ENCODE data around the gene LCTL. TPM values are rescaled to one million over a fixed set of nuclear protein-coding genes. Genes with fewer than 3 reads are reported as not detected.
"Not testable (repeated sequence)": the region's sequence is repeated elsewhere in the genome, so short reads cannot be mapped to it uniquely, and the experiment has no call there.

LCTL gene
- total RNA-seq, 2 experiments from 2014 or later, result not detected

- peak; percentile 15 for DNase-seq
- not testable (repeated sequence) for H3K9me3 Mint-ChIP-seq, H3K27me3 Mint-ChIP-seq, H3K4me3 Mint-ChIP-seq
- H3K4me1 Mint-ChIP-seq, result peaks cover 66% of the 10 kb centered on the region
- CTCF ChIA-PET, result interaction anchor here (0.6 to 6.1 kb wide), 4 partner anchors 9 to 628 kb away, joined by 4 to 74 read pairs (median 6); partner anchors contain the start of genes MAP2K1 and TIPIN
- H3K36me3 Mint-ChIP-seq (ENCODE audit: low read depth), result peaks cover 77% of the 10 kb centered on the region
- POLR2A ChIA-PET, result interaction anchor here (4.2 to 6.1 kb wide), 2 partner anchors 112 to 145 kb away, joined by 55 to 110 read pairs; partner anchors contain the start of genes MAP2K1 and TIPIN
- peak overlapping the region; percentile 63 for H3K27ac Mint-ChIP-seq
These were observed 65.5 kb downstream of the LCTL start for GRCh38 chr15:66500346-66500745.

GRCh38 chr15:66498501-66499386 lies 67.1 kb downstream of the LCTL start:
- Mint-ChIP-seq H3K4me1 (peaks cover 75% of the 10 kb centered on the region), H3K27ac (peak overlapping the region; percentile 88), H3K36me3 (ENCODE audit: low read depth) (peaks cover 82% of the 10 kb centered on the region), H3K9me3 (no peaks in the 10 kb centered on the region), H3K4me3 (no peak overlapping the region), H3K27me3 (no peaks in the 10 kb centered on the region)
- POLR2A ChIA-PET, result interaction anchor here (0.6 to 6.1 kb wide), 14 partner anchors 8 to 982 kb away, joined by 3 to 110 read pairs (median 6); partner anchors contain the start of genes DIS3L, MAP2K1 and TIPIN
- no peak for DNase-seq
- CTCF ChIA-PET, result interaction anchor here (0.6 to 6.1 kb wide), 28 partner anchors 8 to 1043 kb away, joined by 3 to 127 read pairs (median 4); partner anchors contain the start of genes DIS3L, MAP2K1, MEGF11 and RAB11A

Other genes starting within 250 kb of the LCTL start
- gene TIPIN, start 209.3 kb downstream of the LCTL start, total RNA-seq, result 10 to 100 TPM; 27.2 to 28.9 TPM
- 10 to 100 TPM; 87.6 to 89.0 TPM for gene MAP2K1, start 179.1 kb downstream of the LCTL start, total RNA-seq
- 10 to 100 TPM; 16.7 to 17.2 TPM for gene SNAPC5, start 68.2 kb downstream of the LCTL start, total RNA-seq
- gene RPL4, start 61.1 kb downstream of the LCTL start, total RNA-seq, result 1,000 to 10,000 TPM; 2,309 to 2,338 TPM
- 10 to 100 TPM; 28.9 to 30.0 TPM for gene ZWILCH, start 60.7 kb downstream of the LCTL start, total RNA-seq
- under 1 TPM; 0.53 to 0.58 TPM for gene SMAD6, start 136.2 kb upstream of the LCTL start, total RNA-seq

All from activated CD4-positive, alpha-beta memory T cell treated with anti-CD3 and anti-CD28 coated beads, Interleukin-2, amount 10 ng/mL, durations not matched to agents 7 days and 5 days (primary cell).